GM21381 (cell line): ENCODE data around the gene PADI1.

Experiments
- ATAC-seq: cut with Tn5 transposase; IDR thresholded peaks from one replicate; pipeline ENCODE4 v1.9.1; 2021; ENCODE audit warnings: mild to moderate bottlenecking, moderate library complexity; ENCODE audit not compliant: unreplicated experiment

The PADI1 gene

DNA sequence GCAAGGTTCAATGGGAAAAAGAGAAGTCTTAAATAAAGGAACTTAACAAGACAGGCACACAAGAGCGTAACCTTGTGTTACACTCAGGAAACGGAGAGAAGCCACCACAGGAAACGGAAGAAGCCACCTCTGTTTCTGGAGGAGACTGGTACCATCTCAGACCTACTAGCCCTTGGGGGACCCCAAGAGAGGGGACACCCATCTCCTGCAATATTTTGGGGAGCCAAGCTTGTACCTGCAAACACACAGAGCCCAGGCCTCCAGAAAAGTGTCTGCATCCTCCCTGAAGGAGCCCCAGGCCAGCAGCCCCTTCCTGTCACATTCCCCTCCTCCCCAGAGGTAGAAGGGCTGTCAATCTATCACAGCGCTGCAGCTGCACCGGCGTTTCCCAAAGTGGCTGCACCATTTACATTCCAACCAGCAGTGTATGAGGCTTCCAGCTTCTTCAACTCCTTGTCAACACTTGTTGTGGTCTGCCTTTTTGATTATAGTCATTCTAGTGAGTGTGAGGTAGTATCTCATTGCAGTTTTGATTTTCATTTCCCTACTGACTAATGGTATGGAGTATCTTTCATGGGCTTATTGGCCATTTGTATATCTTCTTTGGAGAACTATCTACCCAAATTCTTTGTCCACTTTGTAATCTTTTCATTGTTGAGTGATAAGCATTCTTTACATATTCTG, 23.0 kb upstream of the PADI1 start:
- ATAC-seq, result no peak

DNA sequence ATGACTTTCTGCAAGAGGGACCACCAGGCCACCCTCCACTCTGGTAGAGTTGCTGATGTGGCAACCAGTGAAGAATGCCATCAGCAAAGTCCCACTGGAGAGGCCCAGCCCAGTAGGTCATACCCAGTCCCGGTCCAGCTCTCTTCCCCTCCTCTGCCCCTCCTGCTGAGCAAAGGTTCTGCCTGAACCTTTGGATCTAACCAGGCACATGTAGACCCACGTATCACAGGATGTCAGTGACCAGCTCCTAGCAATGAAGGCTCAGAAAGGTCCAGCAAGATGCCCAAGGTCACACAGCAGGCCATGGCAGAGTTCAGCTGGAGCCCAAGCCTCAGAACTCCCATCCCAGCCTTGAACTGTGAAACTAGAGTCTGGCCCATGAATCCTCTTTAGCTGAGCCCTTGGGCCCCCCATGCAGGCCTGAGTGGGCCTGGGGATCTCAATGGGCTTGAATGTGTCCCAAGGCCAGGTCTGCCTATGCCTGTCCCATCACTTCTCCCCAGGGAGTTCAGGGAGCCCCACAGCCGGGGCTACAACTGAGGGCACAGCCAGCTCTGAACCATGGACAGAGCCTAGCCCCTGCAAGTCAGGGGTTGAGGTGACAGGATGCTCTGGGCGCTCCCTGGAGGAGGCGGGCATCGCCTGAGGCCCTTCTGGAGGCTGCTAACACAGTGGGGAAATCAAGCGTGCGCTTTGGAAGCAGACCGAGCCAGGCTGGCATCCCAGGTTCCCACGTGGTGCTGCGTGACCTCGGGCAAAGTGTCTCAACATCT, 21.4 kb upstream of the PADI1 start:
- no peak for ATAC-seq

DNA sequence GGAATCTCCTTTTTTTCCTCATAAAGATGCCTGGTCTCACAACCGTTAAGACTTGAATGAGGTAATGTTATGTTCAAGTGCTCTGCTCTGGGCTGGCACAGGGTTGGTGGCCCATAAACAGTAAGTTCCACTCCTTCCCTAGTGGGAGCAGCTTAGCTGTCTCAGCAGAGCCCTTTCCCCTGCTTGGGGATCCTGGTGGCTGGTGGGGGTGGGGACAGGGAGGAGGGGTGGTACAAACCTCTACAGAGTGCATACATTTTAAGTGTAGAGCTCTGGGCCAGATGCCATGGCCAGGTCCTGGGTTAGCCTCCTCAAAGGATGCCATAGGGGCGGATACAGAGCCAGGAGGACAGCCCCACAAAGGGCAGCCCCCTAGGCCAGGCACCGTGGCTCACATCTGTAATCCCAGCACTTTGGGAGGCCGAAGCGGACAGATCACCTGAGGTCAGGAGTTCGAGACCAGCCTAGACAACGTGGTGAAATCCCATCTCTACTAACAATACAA, 20.7 kb upstream of the PADI1 start:
- ATAC-seq, result no peak

DNA sequence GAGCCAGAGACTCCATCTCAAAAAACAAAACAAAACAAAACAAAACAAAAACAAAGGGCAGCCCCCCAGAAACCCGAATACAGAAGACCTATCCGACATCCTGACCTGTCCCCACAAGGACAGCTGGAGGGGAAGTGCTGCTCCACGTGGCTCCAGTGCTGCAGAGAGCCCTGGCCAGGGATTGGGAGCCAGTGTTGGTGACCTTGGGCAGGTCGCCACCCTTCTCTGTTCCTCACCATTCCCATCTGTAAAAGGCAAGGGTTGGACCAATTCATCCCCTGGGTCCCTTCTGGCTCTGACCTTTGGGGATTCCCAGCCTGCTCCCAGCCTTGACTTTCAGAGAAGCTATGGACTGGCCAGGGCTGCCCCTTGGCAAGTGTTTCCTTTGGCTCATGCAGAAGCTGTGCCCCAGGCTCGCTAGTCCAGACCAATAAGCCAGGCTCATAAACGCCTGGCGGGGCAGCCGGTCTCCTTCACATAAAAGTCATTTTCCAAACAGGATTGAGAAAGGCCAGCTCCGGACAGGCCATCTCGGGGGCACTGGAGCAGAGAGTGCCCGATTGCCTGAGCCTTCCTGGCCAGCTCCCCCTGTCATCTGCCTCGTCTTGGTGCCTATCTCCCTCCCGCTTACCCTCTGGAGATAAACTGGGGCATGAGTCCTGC, 20.0 kb upstream of the PADI1 start:
- no peak for ATAC-seq

DNA sequence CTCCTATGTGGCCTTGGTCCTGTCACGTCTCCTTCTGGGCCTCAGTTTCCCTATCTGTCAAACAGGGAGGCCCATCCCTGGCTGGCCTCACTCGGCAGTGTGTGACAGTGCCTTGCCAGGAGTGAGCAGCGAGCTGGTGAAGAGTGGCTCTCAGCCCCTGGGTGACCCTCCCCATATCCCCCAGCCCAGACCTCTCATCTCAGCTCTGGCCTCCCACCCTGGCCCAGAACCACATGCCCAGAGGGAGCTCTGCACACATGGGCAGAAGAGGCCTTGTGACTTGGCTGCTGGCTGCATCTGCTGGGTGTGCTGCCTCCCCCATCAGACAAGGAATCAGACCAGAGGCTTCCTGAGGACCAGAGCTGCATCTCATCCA, 19.5 kb upstream of the PADI1 start:
- no peak for ATAC-seq

DNA sequence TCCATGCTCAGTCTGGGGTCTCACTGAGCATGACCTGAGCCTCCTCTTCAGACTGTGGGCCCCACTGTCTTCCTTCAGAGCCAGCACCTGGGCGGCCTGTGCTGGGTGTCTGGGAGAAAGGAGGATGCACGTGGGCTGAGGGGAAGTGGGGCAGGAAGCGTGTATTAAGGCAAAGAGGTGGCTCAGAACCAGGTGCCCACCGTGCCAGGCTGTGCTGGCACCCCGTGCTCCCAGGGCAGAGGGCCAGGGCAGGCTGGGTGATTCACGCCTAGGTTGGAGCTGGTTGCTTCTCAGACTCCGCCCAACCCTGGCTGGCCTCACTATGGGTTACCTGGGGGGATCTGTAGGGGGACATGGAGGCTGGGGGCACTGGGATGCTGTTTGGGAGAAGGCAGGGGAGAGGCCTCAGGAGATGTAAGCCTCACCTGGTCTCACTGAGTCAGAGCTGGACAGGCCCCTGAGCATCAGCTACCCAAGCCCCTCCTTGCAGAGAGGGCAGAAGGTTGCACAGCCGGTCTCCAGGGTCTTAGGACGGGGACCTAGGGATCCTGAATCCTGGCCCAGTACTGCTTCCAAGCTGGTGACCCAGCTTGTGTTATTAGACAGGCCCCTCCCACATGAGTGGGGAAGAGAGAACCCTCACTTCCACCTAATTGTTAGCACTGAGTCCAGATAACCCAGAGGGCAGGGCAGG, 18.6 kb upstream of the PADI1 start:
- no peak for ATAC-seq

DNA sequence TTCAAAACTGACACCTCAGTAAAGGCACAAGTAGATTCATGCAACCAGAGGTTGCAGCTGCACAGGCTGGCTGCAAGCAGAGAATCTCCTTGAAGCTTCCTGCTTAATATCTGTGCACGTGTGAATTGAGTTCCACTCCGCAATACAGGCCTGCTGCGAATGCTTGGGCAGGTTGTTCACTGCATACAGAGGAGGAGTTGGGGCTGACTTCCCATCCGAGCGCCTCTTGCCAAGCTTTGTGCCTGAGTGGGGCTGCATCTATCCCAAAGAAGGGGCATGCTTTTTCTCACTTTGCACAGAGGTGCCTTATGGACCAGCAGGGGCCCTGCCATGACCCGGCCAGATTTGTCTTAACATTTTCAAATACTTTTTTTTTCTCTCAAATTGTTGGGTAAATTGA, 17.9 kb upstream of the PADI1 start:
- ATAC-seq, result no peak

DNA sequence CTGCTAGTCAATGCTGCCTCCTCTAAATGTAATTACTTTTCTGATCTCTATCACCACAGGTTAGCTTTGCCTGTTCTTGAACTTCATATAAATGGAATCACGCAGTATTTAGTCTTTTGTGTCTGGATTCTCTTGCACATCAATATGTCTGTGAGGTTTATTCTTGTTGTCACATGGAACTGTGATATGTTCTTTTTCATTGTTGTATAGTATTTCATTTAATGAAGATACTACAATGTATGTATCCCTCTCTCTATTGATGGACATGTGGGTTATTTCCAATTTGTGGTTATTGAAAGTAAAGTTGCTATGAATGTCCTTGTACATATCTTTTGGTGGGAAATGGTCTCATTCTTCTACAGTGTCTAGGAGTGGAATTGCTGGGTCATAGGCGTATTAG, 16.7 kb upstream of the PADI1 start:
- ATAC-seq, result no peak

DNA sequence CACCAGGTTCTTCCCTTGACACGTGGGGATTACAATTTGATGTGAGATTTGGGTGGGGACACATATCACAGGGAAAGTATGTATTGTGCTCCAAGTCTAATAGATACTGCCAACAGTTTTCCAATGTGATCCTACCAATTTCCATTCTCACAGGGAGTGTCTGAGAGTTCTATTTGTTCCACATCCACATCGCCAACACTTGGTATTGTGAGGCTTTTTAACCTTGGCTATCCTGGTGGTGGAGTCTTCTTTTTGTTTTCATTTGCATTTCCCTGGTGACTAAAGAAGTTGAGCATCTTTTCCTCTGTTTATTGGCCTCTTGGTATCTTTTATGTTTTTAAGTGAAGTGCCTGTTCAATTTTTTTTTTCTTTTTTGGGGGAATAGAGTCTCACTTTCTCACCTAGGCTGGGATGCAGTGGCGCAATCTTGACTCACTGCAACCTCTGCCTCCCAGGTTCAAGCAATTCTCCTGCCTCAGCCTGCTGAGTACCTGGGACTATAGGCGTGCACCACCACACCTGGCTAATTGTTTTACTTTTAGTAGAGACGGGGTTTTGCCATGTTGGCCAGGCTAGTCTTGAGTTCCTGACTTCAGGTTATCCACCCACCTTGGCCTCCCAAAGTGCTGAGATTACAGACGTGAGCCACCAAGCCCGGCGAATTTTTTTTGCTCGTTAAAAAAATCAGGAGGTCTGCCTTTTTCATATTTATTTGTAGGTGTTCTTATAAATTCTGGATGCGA, 15.9 kb upstream of the PADI1 start:
- no peak for ATAC-seq

DNA sequence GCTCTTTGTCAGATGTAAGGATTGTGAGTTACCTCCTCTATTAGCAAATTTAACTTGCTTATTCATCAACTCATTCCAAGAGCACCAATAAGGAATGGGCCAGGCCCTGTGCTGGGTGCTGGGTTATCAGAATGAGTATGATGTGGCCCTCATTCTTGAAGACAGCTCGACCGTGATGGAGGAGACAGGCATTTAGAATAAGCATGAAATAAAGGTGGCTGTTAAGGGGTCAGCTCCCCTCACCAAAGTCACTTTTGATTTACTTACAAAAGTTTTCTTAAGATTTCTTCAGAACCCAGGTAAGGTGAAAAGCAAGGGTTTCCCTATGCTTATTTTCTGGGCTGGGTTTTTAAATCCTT, 15.3 kb upstream of the PADI1 start:
- no peak for ATAC-seq

DNA sequence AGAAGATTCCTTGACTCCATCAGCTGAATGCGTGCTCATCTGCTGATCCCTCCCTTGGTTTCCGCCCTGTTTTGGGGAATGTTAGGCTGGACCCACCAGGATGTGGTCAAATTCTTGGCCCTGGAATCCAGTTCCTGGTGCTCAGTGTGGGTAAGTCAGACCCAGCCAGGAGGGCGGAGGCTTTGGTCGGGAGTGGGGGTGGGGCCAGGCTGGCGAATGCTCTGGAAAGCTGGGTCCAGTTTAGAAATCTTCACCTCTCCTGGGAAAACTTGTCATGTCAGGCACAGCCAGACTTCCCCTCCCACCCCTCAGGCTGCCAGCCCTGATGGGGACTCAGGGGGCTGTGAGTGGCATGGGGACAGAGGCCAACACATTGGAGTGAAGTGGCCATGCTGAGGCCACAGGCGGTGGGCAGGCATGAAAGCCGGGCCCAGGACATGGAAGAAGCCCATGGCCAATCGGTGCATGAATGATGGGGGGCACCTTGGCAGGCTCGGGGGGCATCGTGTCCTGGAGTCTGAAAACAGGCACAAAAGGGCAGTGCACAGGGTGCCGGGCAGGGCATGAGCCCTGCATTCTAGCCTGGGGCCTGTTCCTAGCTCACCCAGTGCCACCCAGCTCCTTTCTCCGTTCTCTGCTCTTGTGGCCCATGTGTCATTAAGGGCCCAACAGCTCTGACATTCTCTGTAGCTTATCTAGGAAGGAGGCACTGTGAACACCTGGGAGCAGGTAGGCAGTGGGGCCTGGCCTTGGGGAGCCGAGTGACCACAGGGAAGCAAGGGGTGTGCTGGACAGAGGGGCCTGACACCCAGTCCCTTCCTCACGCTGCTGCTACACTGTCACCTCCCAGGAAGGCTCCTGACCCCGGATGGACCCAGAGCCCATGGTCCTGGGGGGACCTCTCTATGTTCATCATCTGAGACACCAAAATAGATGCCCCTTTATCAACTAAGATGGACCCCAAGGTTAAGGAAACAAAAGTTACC, 14.6 kb upstream of the PADI1 start:
- ATAC-seq, result no peak

DNA sequence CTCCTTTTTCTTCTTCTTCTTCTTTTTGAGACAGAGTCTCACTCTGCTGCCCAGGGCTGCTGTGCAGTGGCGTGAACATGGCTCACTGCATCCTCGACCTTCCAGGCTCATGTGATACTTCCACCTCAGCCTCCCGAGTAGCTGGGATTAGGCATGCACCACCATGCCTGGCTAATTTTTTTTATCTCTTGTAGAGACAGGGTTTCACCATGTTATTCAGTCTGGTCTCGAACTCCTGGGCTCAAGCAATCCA, 13.0 kb upstream of the PADI1 start:
- no peak for ATAC-seq

DNA sequence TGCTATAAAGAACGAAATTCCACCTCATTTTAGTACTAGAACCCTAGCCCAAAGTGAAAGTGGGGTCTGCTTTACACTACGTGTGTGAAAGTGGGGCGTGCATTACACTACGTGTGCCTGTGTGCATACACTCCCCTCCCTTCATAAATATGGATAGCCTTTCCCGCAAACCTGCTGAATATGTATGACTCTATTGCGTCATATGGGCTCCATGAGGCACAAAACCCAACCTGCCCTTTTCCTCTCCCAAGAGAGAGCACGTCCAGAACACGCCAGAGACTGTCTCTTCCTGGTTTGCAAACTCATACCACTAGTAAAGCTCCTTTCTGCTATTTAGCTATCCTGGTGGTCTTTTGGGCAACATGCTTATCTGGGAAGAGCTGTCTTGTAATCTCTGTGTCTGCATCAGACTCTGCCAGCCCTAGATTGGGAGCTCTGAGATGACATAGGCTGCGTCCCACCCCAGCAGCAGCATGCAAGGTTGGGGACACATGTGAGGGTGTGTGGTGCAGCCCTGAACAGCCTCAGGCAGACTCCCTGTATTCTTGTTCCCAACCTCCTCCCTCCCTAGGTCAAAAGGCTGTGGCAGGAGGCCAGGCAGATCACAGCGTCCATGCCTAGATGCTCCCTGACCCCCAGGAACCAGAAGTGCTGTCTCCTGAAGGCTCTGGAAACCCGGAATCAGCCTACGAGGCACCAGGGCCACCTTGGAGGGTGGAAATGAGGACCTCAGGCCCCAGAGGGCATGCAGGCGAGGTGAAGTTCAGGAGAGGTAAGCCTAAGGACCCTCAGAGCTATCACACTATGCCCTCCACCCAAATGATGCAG, 12.3 kb upstream of the PADI1 start:
- ATAC-seq, result no peak

DNA sequence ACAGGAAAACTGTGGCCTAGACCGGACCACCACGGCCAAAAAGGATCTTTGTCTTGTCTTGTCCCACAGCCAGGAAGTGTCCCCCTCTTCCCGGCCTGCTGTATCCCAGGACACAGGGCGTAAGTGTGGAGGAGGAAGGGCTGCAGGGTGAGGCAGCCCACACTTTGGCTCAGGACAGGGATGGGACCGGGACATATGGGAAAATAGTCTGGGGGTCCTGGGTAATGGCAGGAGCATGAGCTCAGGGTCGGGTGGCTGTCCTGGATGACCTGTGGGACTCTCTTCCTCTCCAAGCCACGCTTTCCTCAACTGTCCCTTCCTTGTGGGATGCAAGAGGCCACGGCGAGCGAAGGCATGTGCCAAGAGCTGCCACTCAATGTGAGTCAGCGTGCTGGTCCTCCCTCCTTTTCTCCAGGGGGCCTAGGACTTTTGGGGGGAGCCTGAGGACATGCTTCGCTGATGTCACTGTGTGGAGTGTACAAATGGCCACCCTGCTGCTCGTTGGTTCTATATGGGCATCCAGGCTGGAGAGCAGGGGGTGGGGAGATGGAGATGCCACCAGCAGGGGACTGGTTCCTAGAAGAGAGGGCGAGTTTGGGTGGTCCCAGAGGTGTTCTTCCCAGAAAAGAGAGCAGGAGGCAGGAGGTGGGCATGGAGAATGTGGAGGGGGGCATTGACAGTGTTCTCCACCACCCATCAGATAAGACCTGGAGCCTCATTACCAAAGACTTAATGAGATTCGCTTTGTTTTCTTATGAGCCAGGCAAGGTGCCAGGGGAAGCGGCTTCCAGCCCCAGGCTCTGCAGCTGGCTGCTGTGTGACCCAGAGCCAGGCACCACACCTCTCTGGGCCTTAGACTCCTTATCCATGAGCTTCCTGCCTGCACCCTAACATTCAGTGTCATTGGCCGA, 11.5 kb upstream of the PADI1 start:
- ATAC-seq, result no peak

DNA sequence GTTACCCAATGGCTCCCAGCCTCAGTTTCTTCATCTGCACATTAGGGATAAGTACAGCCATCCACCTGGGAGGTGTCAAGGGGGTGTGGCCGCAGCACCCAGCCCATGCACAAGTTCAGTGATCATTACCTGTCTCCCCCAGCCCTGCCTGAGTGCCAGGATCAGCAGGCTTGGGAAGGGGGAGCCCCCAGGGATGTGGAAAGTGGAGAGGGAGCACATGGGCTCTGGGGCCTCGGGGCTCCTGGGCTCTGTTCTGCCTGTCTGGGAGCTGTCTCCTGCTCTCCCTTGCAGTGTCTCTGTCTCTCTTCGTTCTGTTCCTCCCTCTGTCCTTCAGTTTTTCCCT, 10.8 kb upstream of the PADI1 start:
- ATAC-seq, result no peak

DNA sequence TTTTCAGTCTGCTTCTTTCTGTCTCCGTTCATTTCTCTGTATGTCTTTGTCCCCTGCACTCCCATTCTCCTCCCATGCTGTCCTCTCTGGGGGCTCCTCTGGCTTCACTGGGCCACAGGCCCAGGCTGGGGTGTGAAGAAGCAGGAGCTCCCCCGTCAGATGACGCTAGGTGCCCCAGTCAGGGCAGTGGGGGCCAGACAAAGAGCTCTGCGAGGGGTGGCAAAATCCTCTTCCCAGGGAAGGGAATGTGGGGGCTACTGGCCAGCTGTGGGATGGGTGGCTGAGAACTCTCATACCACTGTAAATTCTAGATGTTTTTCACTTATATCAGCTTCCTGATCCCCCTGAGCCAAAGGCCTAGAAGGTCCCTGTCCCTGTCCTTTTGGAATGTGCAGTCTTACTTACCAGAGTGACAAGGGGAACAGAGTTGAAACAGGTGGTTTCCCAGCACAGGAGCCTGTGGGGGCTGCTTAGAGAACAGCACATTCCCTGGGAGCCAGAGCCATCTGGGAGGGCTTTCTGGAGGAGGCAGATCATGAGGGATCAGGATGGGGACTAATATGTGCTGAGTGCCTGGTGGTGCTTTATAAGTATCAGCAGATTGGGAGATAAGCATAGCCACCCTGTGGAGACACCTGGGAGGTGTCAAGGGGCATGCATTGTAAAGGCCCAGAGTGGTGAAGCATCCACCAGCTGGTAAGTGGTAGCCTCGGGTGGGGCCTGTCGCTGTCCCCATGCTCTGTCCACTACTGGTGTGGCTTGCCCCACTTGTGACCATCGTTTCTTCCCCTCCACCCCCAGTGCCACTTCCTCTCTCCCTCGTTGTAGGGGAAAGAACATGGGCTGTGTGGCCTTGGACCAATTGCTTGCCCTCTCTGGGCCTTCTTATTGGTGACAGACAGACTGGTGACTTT, 10.1 kb upstream of the PADI1 start:
- ATAC-seq, result no peak

DNA sequence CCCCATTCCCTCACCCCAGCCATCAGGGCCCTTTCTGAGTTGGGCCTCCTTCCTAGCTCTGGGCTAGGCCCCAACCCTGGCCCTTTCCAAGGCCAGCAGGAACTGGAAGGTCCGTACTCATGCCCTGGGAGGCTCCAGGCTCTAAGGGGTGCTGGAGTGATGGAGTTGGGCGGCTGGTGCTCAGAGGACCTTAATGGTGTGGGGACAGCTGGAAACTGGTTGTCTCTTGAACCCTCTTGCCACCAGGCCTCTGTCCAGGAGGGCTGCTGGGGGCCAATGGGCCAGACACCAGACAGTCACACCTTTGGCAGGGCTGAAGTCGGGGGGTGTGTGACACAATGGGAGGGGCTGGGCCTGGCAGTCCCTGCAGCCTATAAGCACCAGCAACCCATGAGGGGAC, 9.2 kb upstream of the PADI1 start:
- no peak for ATAC-seq
